Mesendoderm (in vitro differentiated cells): Measurements from ENCODE around the gene SLIT3.

Experiments
- DNase-seq: peaks from one replicate; pipeline ENCODE4 v3.0.0; 2013
- H2AK5ac ChIP-seq: 2 replicates; pipeline ENCODE4 v1.6.1; 2013; ENCODE audit warnings: low read length, inconsistent platforms
- H2BK120ac ChIP-seq: 2 replicates; pipeline ENCODE4 v1.6.1; 2013; ENCODE audit warnings: low read depth, mild to moderate bottlenecking, low read length, moderate library complexity, mixed read lengths
- H2BK15ac ChIP-seq: replicated peaks from 2 replicates; pipeline ENCODE4 v1.6.1; 2013; ENCODE audit warnings: low read depth, mild to moderate bottlenecking, moderate library complexity
- H2BK5ac ChIP-seq: 2 replicates; pipeline ENCODE4 v1.6.1; 2013; ENCODE audit warnings: low read length, inconsistent platforms
- H3K18ac ChIP-seq: 2 replicates; pipeline ENCODE4 v1.6.1; 2013; ENCODE audit warnings: mild to moderate bottlenecking, low read length, mixed read lengths
- H3K23ac ChIP-seq: one replicate; pipeline ENCODE4 v1.6.1; 2013; ENCODE audit warnings: low read length
- H3K27ac ChIP-seq: 2 replicates; pipeline ENCODE4 v1.5.1; 2013; ENCODE audit warnings: low read depth, mild to moderate bottlenecking, inconsistent platforms, low read length, moderate library complexity
- H3K27me3 ChIP-seq: 2 replicates; pipeline ENCODE4 v1.6.1; 2013; ENCODE audit warnings: low read length, control low read depth, mild to moderate bottlenecking, inconsistent platforms; ENCODE audit not compliant: insufficient read depth, poor library complexity
- H3K36me3 ChIP-seq: 2 replicates; pipeline ENCODE4 v1.6.1; 2013; ENCODE audit warnings: low read length, inconsistent platforms; ENCODE audit not compliant: control insufficient read depth, insufficient read depth
- H3K4ac ChIP-seq: one replicate; pipeline ENCODE4 v1.6.1; 2013; ENCODE audit warnings: low read depth, mild to moderate bottlenecking, low read length, moderate library complexity
- H3K4me1 ChIP-seq: 2 replicates; pipeline ENCODE4 v1.6.1; 2013; ENCODE audit warnings: low read depth, low read length, inconsistent platforms; ENCODE audit not compliant: control insufficient read depth
- H3K4me2 ChIP-seq: 2 replicates; pipeline ENCODE4 v1.6.1; 2013; ENCODE audit warnings: low read length
- H3K4me3 ChIP-seq: 2 replicates; pipeline ENCODE4 v1.5.1; 2013; ENCODE audit warnings: mild to moderate bottlenecking, low read length
- H3K56ac ChIP-seq: one replicate; pipeline ENCODE4 v1.6.1; 2013; ENCODE audit warnings: low read length
- H3K79me1 ChIP-seq: 2 replicates; pipeline ENCODE4 v1.6.1; 2013; ENCODE audit warnings: low read length, inconsistent platforms
- H3K79me2 ChIP-seq: 2 replicates; pipeline ENCODE4 v1.6.1; 2013; ENCODE audit warnings: mild to moderate bottlenecking, low read length; ENCODE audit not compliant: control insufficient read depth, insufficient read depth
- H3K9ac ChIP-seq: 2 replicates; pipeline ENCODE4 v1.6.1; 2013; ENCODE audit warnings: low read length, inconsistent platforms
- H4K5ac ChIP-seq: one replicate; pipeline ENCODE4 v1.6.1; 2013; ENCODE audit warnings: low read length
- H4K8ac ChIP-seq: one replicate; pipeline ENCODE4 v1.6.1; 2013; ENCODE audit warnings: low read depth, mild to moderate bottlenecking, control low read depth, low read length, moderate library complexity
- WGBS: extraction: QIAGEN DNeasy Blood & Tissue Kit; methylation state at CpG from one replicate; pipeline ENCODE4 v1.1.7; 2013; ENCODE audit warnings: low lambda C conversion rate, missing lambda C conversion rate; ENCODE audit not compliant: insufficient coverage; ENCODE audit errors: extremely low coverage; 5-methylcytosine and 5-hydroxymethylcytosine counted together

SLIT3 gene

DNA sequence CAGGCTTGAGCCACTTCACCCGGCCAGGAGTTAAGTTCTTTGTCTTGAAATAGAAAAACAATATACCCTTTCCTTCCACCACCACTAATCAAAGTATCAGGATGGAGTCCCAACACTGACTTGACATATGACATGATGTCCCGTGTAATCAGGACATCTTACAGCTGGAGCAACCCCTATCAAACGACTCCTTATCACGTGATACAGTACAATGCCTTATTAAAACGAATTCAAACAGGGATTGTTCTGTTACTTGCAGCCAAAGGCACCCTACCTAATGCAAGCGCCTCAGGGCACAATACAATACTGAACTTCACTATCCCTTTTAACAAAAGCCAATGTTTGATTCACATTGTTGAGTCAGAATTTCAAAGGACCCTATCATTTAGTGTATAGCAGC lies 261.3 kb downstream of the SLIT3 start:
- no peak overlapping the region for H3K4ac ChIP-seq
- no peaks in the 10 kb centered on the region for H3K36me3 ChIP-seq
- H4K8ac ChIP-seq, result no peak overlapping the region
- H3K4me3 ChIP-seq, result no peak overlapping the region
- no peak for DNase-seq
- no peak overlapping the region for H3K27ac ChIP-seq
- no peak overlapping the region for H2BK15ac ChIP-seq
- no peaks in the 10 kb centered on the region for H3K79me1 ChIP-seq
- no peak overlapping the region for H3K56ac ChIP-seq
- H2BK120ac ChIP-seq, result no peak overlapping the region
- H2BK5ac ChIP-seq, result no peak overlapping the region
- H3K18ac ChIP-seq, result no peak overlapping the region
- H3K79me2 ChIP-seq, result no peaks in the 10 kb centered on the region
- H3K9ac ChIP-seq, result no peak overlapping the region
- no peak overlapping the region for H2AK5ac ChIP-seq
- no CpG with 5 or more reads among the region's 6 CpGs for WGBS
- no peaks in the 10 kb centered on the region for H3K27me3 ChIP-seq
- H3K4me2 ChIP-seq, result no peak overlapping the region
- H3K4me1 ChIP-seq, result no peaks in the 10 kb centered on the region
- H4K5ac ChIP-seq, result no peak overlapping the region
- no peak overlapping the region for H3K23ac ChIP-seq

GRCh38 chr5:169037466-169037865 lies 263.5 kb downstream of the SLIT3 start:
- no peaks in the 10 kb centered on the region for H3K27me3 ChIP-seq
- H3K79me1 ChIP-seq, result no peaks in the 10 kb centered on the region
- no peak overlapping the region for H3K4ac ChIP-seq
- H4K5ac ChIP-seq, result no peak overlapping the region
- H4K8ac ChIP-seq, result no peak overlapping the region
- no peak overlapping the region for H3K9ac ChIP-seq
- H3K18ac ChIP-seq, result no peak overlapping the region
- H2BK15ac ChIP-seq, result no peak overlapping the region
- no peak overlapping the region for H2AK5ac ChIP-seq
- H3K79me2 ChIP-seq, result no peaks in the 10 kb centered on the region
- H3K4me2 ChIP-seq, result no peak overlapping the region
- H3K36me3 ChIP-seq, result no peaks in the 10 kb centered on the region
- no peak overlapping the region for H2BK120ac ChIP-seq
- no peak overlapping the region for H3K56ac ChIP-seq
- H3K27ac ChIP-seq, result no peak overlapping the region
- H3K4me3 ChIP-seq, result no peak overlapping the region
- WGBS, result no CpG with 5 or more reads among the region's 16 CpGs
- no peak overlapping the region for H2BK5ac ChIP-seq
- H3K23ac ChIP-seq, result no peak overlapping the region
- H3K4me1 ChIP-seq, result no peaks in the 10 kb centered on the region
- no peak for DNase-seq

GRCh38 chr5:169036079-169036805 lies 264.7 kb downstream of the SLIT3 start:
- H2BK120ac ChIP-seq, result no peak overlapping the region
- no peak overlapping the region for H3K23ac ChIP-seq
- no peaks in the 10 kb centered on the region for H3K4me1 ChIP-seq
- H3K18ac ChIP-seq, result no peak overlapping the region
- H3K79me2 ChIP-seq, result no peaks in the 10 kb centered on the region
- WGBS, result no CpG with 5 or more reads among the region's 12 CpGs
- H3K4ac ChIP-seq, result no peak overlapping the region
- no peak overlapping the region for H3K9ac ChIP-seq
- no peak overlapping the region for H3K56ac ChIP-seq
- no peak overlapping the region for H3K27ac ChIP-seq
- H3K36me3 ChIP-seq, result no peaks in the 10 kb centered on the region
- H3K79me1 ChIP-seq, result no peaks in the 10 kb centered on the region
- no peaks in the 10 kb centered on the region for H3K27me3 ChIP-seq
- H2BK15ac ChIP-seq, result no peak overlapping the region
- H4K8ac ChIP-seq, result no peak overlapping the region
- no peak overlapping the region for H3K4me3 ChIP-seq
- no peak overlapping the region for H4K5ac ChIP-seq
- no peak overlapping the region for H2AK5ac ChIP-seq
- H2BK5ac ChIP-seq, result no peak overlapping the region
- no peak for DNase-seq
- no peak overlapping the region for H3K4me2 ChIP-seq

DNA sequence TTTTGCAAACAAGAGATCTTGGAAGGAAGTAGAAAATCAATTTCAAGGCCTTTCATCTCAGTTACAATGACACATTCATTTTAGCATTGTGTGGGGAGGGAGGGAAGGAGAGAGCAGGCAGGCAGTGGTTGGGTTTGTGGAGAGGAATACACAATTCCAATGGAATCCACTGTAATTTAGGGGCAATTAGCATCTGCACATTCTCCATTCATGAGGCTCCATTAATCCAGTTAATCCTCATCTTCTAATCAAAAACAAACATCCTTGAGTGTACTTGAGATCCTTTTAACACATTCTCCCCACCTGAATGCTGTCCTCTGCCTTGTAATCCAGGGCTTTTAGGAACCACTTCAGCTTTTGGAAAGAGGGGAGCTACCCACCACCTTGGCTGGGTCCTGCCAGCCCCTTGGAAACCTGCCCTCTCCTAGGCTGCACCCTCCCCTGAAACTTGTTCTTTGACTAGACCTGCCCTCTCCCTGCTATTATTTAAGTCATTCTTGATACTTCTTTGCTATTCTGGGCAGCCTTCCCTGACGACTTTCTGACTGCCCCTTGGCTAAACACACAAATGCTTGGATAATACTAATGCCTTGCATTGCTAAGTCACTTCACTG lies 271.2 kb downstream of the SLIT3 start:
- Histone ChIP-seq H3K27me3 (no peaks in the 10 kb centered on the region), H4K8ac (no peak overlapping the region), H2BK5ac (no peak overlapping the region), H4K5ac (no peak overlapping the region), H2BK120ac (no peak overlapping the region), H3K9ac (no peak overlapping the region), H3K79me1 (no peaks in the 10 kb centered on the region), H2BK15ac (no peak overlapping the region), H3K4me1 (peaks cover 4% of the 10 kb centered on the region), H3K27ac (no peak overlapping the region), H3K4ac (no peak overlapping the region), H3K56ac (no peak overlapping the region), H2AK5ac (no peak overlapping the region), H3K4me2 (no peak overlapping the region), H3K79me2 (no peaks in the 10 kb centered on the region), H3K23ac (peak overlapping the region; percentile 18), H3K36me3 (no peaks in the 10 kb centered on the region), H3K18ac (no peak overlapping the region), H3K4me3 (no peak overlapping the region)
- no CpG with 5 or more reads among the region's 1 CpG for WGBS
- DNase-seq, result peak; percentile 60

GRCh38 chr5:169029037-169029436 lies 271.9 kb downstream of the SLIT3 start:
- no peak overlapping the region for H3K4me2 ChIP-seq
- no peak overlapping the region for H3K27ac ChIP-seq
- H3K27me3 ChIP-seq, result no peaks in the 10 kb centered on the region
- no peak overlapping the region for H3K56ac ChIP-seq
- no peak overlapping the region for H3K9ac ChIP-seq
- no peak overlapping the region for H3K4ac ChIP-seq
- no peak overlapping the region for H2BK15ac ChIP-seq
- no peaks in the 10 kb centered on the region for H3K79me1 ChIP-seq
- no peak overlapping the region for H3K4me3 ChIP-seq
- no peak overlapping the region for H2AK5ac ChIP-seq
- H3K4me1 ChIP-seq, result peaks cover 4% of the 10 kb centered on the region
- no peak overlapping the region for H2BK5ac ChIP-seq
- H3K18ac ChIP-seq, result no peak overlapping the region
- H3K23ac ChIP-seq, result no peak overlapping the region
- H2BK120ac ChIP-seq, result no peak overlapping the region
- H4K8ac ChIP-seq, result no peak overlapping the region
- WGBS, result no CpG with 5 or more reads among the region's 3 CpGs
- no peak overlapping the region for H4K5ac ChIP-seq
- no peaks in the 10 kb centered on the region for H3K79me2 ChIP-seq
- DNase-seq, result no peak
- H3K36me3 ChIP-seq, result no peaks in the 10 kb centered on the region
